Hepatic stellate cell (primary cell): ENCODE measurements around the gene TMEFF2.

Experiments
- DNase-seq: peaks from one replicate; pipeline ENCODE4 v3.0.0; 2011; ENCODE audit warnings: low spot score

TMEFF2 gene

GRCh38 chr2:192194866-192195547, at the start of gene TMEFF2:
Gene TMEFF2 (minus strand): TSS chr2:192194933. CDS start chr2:192194524, 409 bp downstream.
- DNase-seq = peak; percentile 92

- no peak for DNase-seq
These were observed 48.8 kb upstream of the TMEFF2 start for GRCh38 chr2:192243488-192243887.

DNA sequence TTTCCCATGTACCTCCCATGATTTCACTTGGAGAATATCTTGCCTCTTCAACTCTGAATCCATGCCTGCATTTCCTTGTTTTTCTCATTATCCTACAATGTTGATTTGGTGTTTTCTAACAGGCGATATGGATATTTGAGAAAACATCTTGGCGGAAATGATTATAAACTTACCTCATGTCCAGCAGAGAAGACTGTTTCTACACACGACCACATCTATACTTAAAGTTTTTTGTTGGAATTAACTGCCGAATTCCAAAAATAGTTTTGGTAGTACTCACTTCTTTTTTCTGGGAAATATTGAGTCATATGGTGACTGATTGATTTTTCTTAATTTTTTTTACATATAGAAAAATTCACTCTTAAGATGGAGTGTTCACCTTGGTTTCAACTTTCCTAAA, 41.4 kb upstream of the TMEFF2 start:
- DNase-seq = peak; percentile 11

- DNase-seq = no peak
These were observed 36.2 kb upstream of the TMEFF2 start for GRCh38 chr2:192230889-192231453.

DNA sequence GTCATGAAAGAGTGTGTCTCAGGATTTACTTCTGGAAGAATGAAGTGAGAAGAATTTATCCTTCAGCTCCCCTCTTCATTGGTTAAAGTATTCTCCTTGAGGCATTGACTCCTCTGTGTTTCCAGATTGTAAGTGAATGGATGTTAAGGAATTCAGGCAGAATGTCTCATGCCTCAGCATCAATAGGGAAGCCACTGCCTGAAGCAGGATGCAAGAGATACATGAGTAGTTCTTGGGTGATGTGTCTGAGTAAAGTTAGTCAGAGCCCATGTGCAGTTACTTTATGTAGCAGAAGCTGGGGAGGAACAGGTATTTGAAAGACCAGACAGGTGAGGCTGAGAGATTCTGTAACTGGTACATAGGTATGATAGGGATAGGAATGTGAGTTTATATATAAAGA, 34.0 kb upstream of the TMEFF2 start:
- no peak for DNase-seq

DNA sequence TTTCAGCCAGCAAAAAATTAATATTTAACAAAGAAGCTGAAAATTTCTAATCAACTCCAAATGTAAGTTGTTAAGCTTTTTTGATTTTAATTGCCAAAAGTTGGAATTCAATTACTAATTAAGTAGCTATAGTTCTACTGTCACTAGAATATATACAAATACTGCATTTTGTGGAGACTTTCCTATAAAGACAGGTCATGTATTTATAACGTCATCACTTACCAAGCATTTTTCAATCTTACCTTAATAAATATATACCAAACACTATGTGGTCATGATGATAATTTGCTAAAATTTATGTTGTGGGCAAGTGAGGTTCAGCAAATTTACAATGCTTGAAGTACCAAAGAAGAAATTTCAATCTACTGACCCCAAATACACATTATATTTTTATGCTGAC, 24.2 kb upstream of the TMEFF2 start:
- no peak for DNase-seq

GRCh38 chr2:192218377-192218776, 23.6 kb upstream of the TMEFF2 start:
- no peak for DNase-seq

- DNase-seq = no peak
These were observed 21.6 kb upstream of the TMEFF2 start for GRCh38 chr2:192216336-192216735.

GRCh38 chr2:192215096-192215877, 20.6 kb upstream of the TMEFF2 start:
- no peak for DNase-seq

DNA sequence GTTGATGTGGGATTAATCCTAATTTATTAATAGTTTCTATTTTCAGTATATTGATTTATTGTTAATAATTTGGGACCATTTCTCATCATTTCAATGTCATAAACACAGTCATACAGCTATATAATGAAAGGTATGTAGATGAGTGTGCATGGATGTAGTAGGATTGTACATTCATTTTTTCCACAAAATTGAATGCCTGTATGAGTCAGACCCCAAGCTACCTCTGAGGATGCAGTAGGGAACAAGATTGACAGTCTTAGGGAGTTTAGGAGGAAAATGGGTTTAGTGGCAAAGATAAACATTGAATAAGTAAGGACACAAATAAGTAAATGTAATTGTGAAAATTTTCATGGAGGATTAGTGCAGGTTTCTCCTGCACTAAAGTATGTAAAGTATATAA, 14.1 kb upstream of the TMEFF2 start:
- no peak for DNase-seq

DNA sequence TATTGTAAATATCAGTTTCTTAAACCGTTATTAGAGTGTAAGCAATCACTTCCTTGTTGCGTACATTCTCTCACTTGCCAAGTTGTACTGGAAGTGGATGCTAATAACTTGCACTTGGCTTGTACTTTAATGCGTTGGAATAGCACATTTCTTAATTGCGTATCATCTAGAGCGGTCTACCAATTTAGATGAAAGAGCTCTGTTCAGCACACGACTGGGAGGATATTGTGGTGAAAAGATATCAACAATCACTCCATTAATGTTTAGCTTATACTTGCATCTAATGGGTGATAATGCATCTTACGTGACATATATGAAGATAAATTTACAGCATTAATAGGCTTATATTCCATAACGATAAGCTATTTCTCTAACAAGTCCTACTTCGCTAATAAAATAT, 11.7 kb upstream of the TMEFF2 start:
- DNase-seq = no peak

DNA sequence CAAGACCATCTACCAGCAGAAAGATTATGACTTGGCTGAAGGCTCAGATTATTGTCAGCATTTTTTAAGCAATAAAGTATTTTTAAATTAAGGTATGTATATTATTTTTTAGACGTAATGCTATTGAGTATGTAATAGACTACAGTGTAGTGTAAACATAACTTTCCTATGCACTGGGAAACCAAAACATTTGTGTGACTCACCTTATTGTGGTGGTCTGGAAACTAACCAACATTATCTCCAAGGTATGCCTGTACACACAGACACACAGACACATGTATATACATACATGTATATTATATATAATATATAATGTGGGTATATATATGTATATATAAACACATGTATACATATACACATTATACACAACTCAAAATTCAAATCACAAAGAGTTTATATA, 9.1 kb upstream of the TMEFF2 start:
- DNase-seq = no peak

DNA sequence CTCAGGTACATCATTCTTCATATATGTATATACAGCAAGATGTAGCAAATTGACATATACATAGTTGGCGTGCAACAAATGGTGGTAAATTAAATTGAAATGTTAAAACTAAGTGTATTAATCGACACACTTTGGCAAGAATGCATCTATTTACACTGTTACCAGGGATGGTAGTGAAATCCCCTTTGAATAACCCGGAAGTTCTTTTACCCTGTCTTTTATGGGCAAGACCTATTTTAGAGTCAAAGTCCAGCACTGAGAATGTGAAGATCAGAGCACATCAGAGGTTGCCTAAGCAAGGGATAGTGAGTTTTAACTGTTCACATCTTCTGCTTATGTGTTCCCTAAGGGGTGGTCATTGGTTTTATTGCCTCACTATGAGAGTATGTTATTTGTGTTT, 7.6 kb upstream of the TMEFF2 start:
- no peak for DNase-seq

- no peak for DNase-seq
These were observed 6.4 kb upstream of the TMEFF2 start for GRCh38 chr2:192201116-192201515.

DNA sequence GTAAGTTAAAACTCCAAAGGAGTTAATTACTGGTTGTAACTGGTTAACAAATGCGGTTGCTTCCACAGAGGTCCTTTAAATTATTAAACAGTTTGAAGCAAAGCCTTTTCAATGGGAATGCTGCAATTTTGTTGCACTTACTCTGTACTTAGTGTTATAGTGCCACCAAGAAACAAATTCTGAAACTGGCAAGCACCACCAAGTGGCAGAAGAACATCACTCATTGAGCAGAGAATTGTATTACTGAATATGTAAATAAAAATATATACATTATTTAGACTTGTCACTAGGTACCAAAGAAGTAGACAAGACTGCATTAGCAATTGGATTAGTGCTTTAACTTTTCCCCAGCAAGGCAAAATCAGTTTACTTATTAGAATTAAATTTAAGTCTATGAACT, 2.6 kb upstream of the TMEFF2 start:
- DNase-seq = no peak

GRCh38 chr2:192196421-192197194, 1.9 kb upstream of the TMEFF2 start:
- DNase-seq = no peak

GRCh38 chr2:192195548-192196418, 1.1 kb upstream of the TMEFF2 start:
- peak; percentile 35 for DNase-seq

DNA sequence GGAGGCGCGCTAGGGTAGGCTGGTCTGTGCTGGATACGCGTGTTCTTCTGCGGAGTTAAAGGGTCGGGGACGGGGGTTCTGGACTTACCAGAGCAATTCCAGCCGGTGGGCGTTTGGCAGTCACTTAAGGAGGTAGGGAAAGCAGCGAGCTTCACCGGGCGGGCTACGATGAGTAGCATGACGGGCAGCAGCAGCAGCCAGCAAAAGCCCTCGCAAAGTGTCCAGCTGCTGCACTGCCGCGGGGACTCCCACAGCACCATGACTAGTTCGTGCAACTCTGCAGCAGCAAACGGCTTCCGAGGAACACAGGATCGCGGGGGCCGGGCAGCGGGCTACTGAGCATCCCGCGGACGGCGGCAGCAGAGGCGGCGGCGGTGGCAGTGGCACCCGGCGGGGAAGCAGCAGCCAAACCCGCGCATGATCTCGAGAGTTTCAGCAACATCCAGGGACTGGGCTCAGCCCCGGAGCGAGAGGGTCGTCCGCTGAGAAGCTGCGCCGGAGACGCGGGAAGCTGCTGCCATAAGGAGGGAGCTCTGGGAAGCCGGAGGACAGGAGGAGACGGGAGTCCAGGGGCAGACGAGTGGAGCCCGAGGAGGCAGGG, 368 bp downstream of the TMEFF2 start:
- peak; percentile 38 for DNase-seq

GRCh38 chr2:192190474-192190873, 4.3 kb downstream of the TMEFF2 start:
- peak; percentile 22 for DNase-seq

DNA sequence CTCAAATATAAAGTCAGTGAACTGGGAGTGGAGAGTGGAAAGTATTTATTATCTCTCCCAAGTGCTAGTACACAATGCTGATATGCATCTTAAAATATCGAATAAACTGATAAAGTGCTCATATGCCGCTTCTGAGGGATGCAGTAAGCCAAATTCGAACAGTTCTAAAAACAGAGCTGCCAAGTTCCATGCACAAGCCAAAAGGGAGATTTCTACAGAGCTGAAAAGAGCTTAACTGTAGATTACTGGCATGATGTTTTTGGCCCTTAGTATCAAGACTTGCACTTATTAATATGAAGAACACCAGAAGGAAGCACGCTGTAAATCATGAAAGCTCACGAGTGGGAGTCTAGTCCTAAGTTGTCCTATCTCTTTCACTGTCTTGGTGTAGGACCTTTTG, 7.9 kb downstream of the TMEFF2 start:
- no peak for DNase-seq

- DNase-seq = no peak
These were observed 10.4 kb downstream of the TMEFF2 start for GRCh38 chr2:192184349-192184748.
